ENCODE measurements around the gene GRHL3. TPM values are rescaled to one million over a fixed set of nuclear protein-coding genes. Genes with fewer than 3 reads are reported as not detected.

The GRHL3 gene
- total RNA-seq, result not detected

GRCh38 chr1:24319312-24319863 lies at the start of gene GRHL3:
Gene GRHL3 (plus strand): TSS chr1:24319357. CDS start chr1:24319552, 195 bp downstream.

Other genes with a start within 250 kb of the GRHL3 start
- not detected for gene MYOM3, start 207.2 kb upstream of the GRHL3 start, total RNA-seq
- under 1 TPM in 1 of 2 donors, not detected in 1; under 0.01 TPM for gene IL22RA1, start 176.2 kb upstream of the GRHL3 start, total RNA-seq
- under 1 TPM; 0.33 to 0.34 TPM for gene IFNLR1, start 132.1 kb upstream of the GRHL3 start, total RNA-seq
- gene STPG1, start 94.4 kb downstream of the GRHL3 start, total RNA-seq, result 10 to 100 TPM in 1 of 2 donors, 1 to 10 TPM in 1; 9.0 to 12.4 TPM
- 10 to 100 TPM; 20.6 to 47.1 TPM for gene NIPAL3, start 96.4 kb downstream of the GRHL3 start, total RNA-seq
- gene RCAN3, start 183.5 kb downstream of the GRHL3 start, total RNA-seq, result 10 to 100 TPM; 13.7 to 23.4 TPM
- gene NCMAP, start 236.7 kb downstream of the GRHL3 start, total RNA-seq, result under 1 TPM in 1 of 2 donors, not detected in 1; under 0.01 TPM